IMR-90 (cell line): ENCODE data around the gene DEAF1. TPM values are rescaled to one million over a fixed set of nuclear protein-coding genes. Genes with fewer than 3 reads are reported as not detected.

ENCODE experiments used
- ATAC-seq: fragments of 200-7000 bp; cut with Tn5 transposase; 2 replicates; pipeline ENCODE4 v1.9.1; 2020; ENCODE audit warnings: low read depth, mild to moderate bottlenecking, moderate library complexity
- BruUV-seq: library from RNA; stranded (reverse); fragments of 400-500 nt; replicated peaks from 2 replicates; lab custom pipeline; 2021; lab: Mats Ljungman, UMichigan
- CTCF ChIA-PET: fragments of 300-600 bp; formaldehyde crosslinking; extraction: SDS; loops from one replicate; lab custom pipeline; 2021; ENCODE audit warnings: antibody characterized with exemption; lab: Yijun Ruan, JAX
- POLR2A ChIA-PET: fragments of 300-600 bp; sonication (Branson Sonifier 250); formaldehyde crosslinking; loops from one replicate; lab custom pipeline; 2022; ENCODE audit warnings: antibody characterized with exemption; ENCODE audit not compliant: unreplicated experiment; lab: Charles Lee
- DNase-seq: peaks from one replicate; pipeline ENCODE4 v3.0.0; 2013
- H2AFZ ChIP-seq: replicated peaks from 2 replicates; pipeline ENCODE3; 2013; ENCODE audit warnings: low read length, mild to moderate bottlenecking; ENCODE audit not compliant: poor library complexity
- H2AK5ac ChIP-seq: 2 replicates; pipeline ENCODE4 v1.6.1; 2013; ENCODE audit warnings: low read depth, low read length, inconsistent platforms
- H2AK9ac ChIP-seq: replicated peaks from 2 replicates; pipeline ENCODE3; 2013; ENCODE audit warnings: mild to moderate bottlenecking, low read depth, low read length, moderate library complexity; ENCODE audit not compliant: poor library complexity
- H2BK120ac ChIP-seq: 2 replicates; pipeline ENCODE4 v1.6.1; 2013; ENCODE audit warnings: low read depth, low read length, inconsistent platforms
- H2BK15ac ChIP-seq: 3 replicates; pipeline ENCODE4 v1.6.1; 2013; ENCODE audit warnings: low read depth, low read length, inconsistent platforms
- H2BK20ac ChIP-seq: 2 replicates; pipeline ENCODE4 v1.6.1; 2013; ENCODE audit warnings: low read depth, mild to moderate bottlenecking, inconsistent platforms, low read length, moderate library complexity
- H2BK5ac ChIP-seq: 2 replicates; pipeline ENCODE4 v1.6.1; 2013; ENCODE audit warnings: mild to moderate bottlenecking, low read depth, low read length, inconsistent platforms; ENCODE audit not compliant: poor library complexity, severe bottlenecking
- H3K14ac ChIP-seq: replicated peaks from 2 replicates; pipeline ENCODE4 v1.6.1; 2013; ENCODE audit warnings: low read depth, low read length, inconsistent platforms
- H3K18ac ChIP-seq: 2 replicates; pipeline ENCODE4 v1.6.1; 2013; ENCODE audit warnings: low read depth, low read length, control low read depth
- H3K23ac ChIP-seq: 2 replicates; pipeline ENCODE4 v1.6.1; 2013; ENCODE audit warnings: low read depth, low read length, inconsistent platforms
- H3K27ac ChIP-seq: 2 replicates; pipeline ENCODE4 v1.5.1; 2013; ENCODE audit warnings: mild to moderate bottlenecking, control low read depth, low read length; ENCODE audit not compliant: insufficient read depth
- H3K27me3 ChIP-seq: 2 replicates; pipeline ENCODE4 v1.6.1; 2013; ENCODE audit warnings: low read length; ENCODE audit not compliant: control insufficient read depth, insufficient read depth
- H3K36me3 ChIP-seq: 2 replicates; pipeline ENCODE4 v1.6.1; 2013; ENCODE audit warnings: low read length, mixed read lengths; ENCODE audit not compliant: control insufficient read depth, insufficient read depth
- H3K4ac ChIP-seq: 2 replicates; pipeline ENCODE4 v1.6.1; 2013; ENCODE audit warnings: low read depth, low read length, inconsistent platforms
- H3K4me1 ChIP-seq: 2 replicates; pipeline ENCODE4 v1.6.1; 2013; ENCODE audit warnings: low read length, mixed read lengths; ENCODE audit not compliant: control insufficient read depth, insufficient read depth
- H3K4me2 ChIP-seq: 2 replicates; pipeline ENCODE4 v1.6.1; 2013; ENCODE audit warnings: low read depth, mild to moderate bottlenecking, control low read depth, low read length, moderate library complexity
- H3K4me3 ChIP-seq: 2 replicates; pipeline ENCODE4 v1.5.1; 2013; ENCODE audit warnings: low read depth, mild to moderate bottlenecking, control low read depth, low read length, moderate library complexity; ENCODE audit not compliant: insufficient read depth
- H3K56ac ChIP-seq: 2 replicates; pipeline ENCODE4 v1.6.1; 2013; ENCODE audit warnings: low read length, inconsistent platforms; ENCODE audit not compliant: insufficient read depth; ENCODE audit errors: extremely low read depth
- H3K79me1 ChIP-seq, 2 experiments: 2 replicates each; pipeline ENCODE4 v1.6.1; 2013; ENCODE audit warnings: low read length in 2 of 2, inconsistent platforms in 1 of 2, low read depth in 1 of 2
- H3K9ac ChIP-seq: 2 replicates; pipeline ENCODE4 v1.6.1; 2013; ENCODE audit warnings: low read depth, low read length, control low read depth
- H3K9me1 ChIP-seq: 2 replicates; pipeline ENCODE4 v1.6.1; 2013; ENCODE audit warnings: low read length, inconsistent platforms; ENCODE audit not compliant: insufficient read depth
- H3K9me3 ChIP-seq: 2 replicates; pipeline ENCODE4 v1.6.1; 2013; ENCODE audit warnings: low read length; ENCODE audit not compliant: control insufficient read depth, insufficient read depth
- H4K20me1 ChIP-seq: 2 replicates; pipeline ENCODE4 v1.6.1; 2013; ENCODE audit warnings: low read length, inconsistent platforms; ENCODE audit not compliant: insufficient read depth
- H4K5ac ChIP-seq: 2 replicates; pipeline ENCODE4 v1.6.1; 2013; ENCODE audit warnings: mild to moderate bottlenecking, low read depth, low read length, control low read depth
- H4K8ac ChIP-seq, 2 experiments: 2 replicates each; pipeline ENCODE4 v1.6.1; 2013; ENCODE audit warnings: low read depth in 2 of 2, low read length in 2 of 2, control low read depth in 1 of 2, inconsistent platforms in 1 of 2
- H4K91ac ChIP-seq: 2 replicates; pipeline ENCODE4 v1.6.1; 2013; ENCODE audit warnings: low read depth, low read length, inconsistent platforms; ENCODE audit not compliant: insufficient read depth
- BHLHE40 ChIP-seq: fragments of 150-350 bp; IDR thresholded peaks from 2 replicates; pipeline ENCODE4 v1.6.1; 2016; ENCODE audit warnings: mild to moderate bottlenecking, low read depth, low read length
- CHD1 ChIP-seq: IDR thresholded peaks from 2 replicates; pipeline ENCODE4 v1.6.1; 2012; ENCODE audit warnings: low read depth, low read length, improper control_type of control experiment
- ELK1 ChIP-seq: fragments of 150-350 bp; IDR thresholded peaks from 2 replicates; pipeline ENCODE4 v1.6.1; 2016; ENCODE audit warnings: low read depth, mild to moderate bottlenecking, low read length, moderate library complexity, borderline replicate concordance
- FOS ChIP-seq: fragments of 150-350 bp; IDR thresholded peaks from 2 replicates; pipeline ENCODE4 v1.6.1; 2016; ENCODE audit warnings: low read depth, low read length
- MAZ ChIP-seq: IDR thresholded peaks from 2 replicates; pipeline ENCODE4 v1.6.1; 2012; ENCODE audit warnings: low read depth, mild to moderate bottlenecking, low read length, improper control_type of control experiment, moderate library complexity, borderline replicate concordance
- NFE2L2 ChIP-seq: fragments of 150-350 bp; IDR thresholded peaks from 2 replicates; pipeline ENCODE4 v1.6.1; 2016; ENCODE audit warnings: low read depth, mild to moderate bottlenecking, low read length
- POLR2A ChIP-seq: IDR thresholded peaks from 2 replicates; pipeline ENCODE4 v1.6.1; 2012; ENCODE audit warnings: mild to moderate bottlenecking, low read depth, low read length
- RAD21 ChIP-seq: IDR thresholded peaks from 2 replicates; pipeline ENCODE4 v1.6.1; 2012; ENCODE audit warnings: low read length, improper control_type of control experiment
- SMC3 ChIP-seq: fragments of 150-350 bp; IDR thresholded peaks from 2 replicates; pipeline ENCODE4 v1.6.1; 2016; ENCODE audit warnings: low read depth, mild to moderate bottlenecking, antibody characterized with exemption, low read length, moderate library complexity
- USF2 ChIP-seq: fragments of 150-350 bp; IDR thresholded peaks from 2 replicates; pipeline ENCODE4 v1.6.1; 2017; ENCODE audit warnings: mild to moderate bottlenecking, antibody characterized with exemption, low read length, low read depth
- WGBS, 2 experiments: methylation state at CpG; one replicate each; pipeline versions ENCODE4 v1.1.5 to v1.1.7; 2013; ENCODE audit warnings: missing lambda C conversion rate in 2 of 2; ENCODE audit not compliant: insufficient read length in 1 of 2; ENCODE audit errors: extremely low coverage in 2 of 2; 5-methylcytosine and 5-hydroxymethylcytosine counted together
- dilution Hi-C: fragments of 300-500 bp; cut with HindIII; formaldehyde crosslinking; loops from one replicate; pipeline ENCODE4 v1.14.3; 2018; ENCODE audit warnings: low sequenced_read_pairs; ENCODE audit not compliant: unreplicated experiment
- in situ Hi-C: fragments of 300-500 bp; cut with MboI; formaldehyde crosslinking; loops from 3 replicates; pipeline ENCODE4 v1.14.3; 2019; ENCODE audit warnings: low sequenced_read_pairs, inconsistent platforms, mixed read lengths
- intact Hi-C: fragments of 100-400 bp; cut with micrococcal nuclease; formaldehyde crosslinking; loops from 2 replicates; pipeline ENCODE4 v1.10.0; 2022
- polyA plus RNA-seq, 3 experiments: library from polyadenylated mRNA; depleted of rRNA; stranded (reverse); fragments of >200 nt; gene quantifications; 2 replicates each; pipeline ENCODE4 v1.2.3, GENCODE V29; 2012; ENCODE audit warnings: low replicate concordance in 1 of 3
- total RNA-seq: library from RNA; depleted of rRNA; stranded (reverse); fragments of >200 nt; gene quantifications from 2 replicates; pipeline ENCODE4 v1.2.3, GENCODE V29; 2012

DEAF1 gene
- total and polyA plus RNA-seq, 2 of the 4 experiments (the other 2 are of a cell fraction): 22.9 to 31.6 TPM

GRCh38 chr11:608791-609251 lies 86.2 kb downstream of the DEAF1 start:
- no peak for DNase-seq
- Histone ChIP-seq H3K56ac (no peak overlapping the region), H3K79me1 (peaks cover 0 to 20% of the 10 kb centered on the region in 2 experiments; a peak in 2 of 4 replicates), H3K9me3 (no peaks in the 10 kb centered on the region), H3K4me3 (no peak overlapping the region), H3K4me2 (no peak overlapping the region), H2AK5ac (no peak overlapping the region), H3K4ac (no peak overlapping the region), H3K36me3 (peaks cover 90% of the 10 kb centered on the region), H2AK9ac (no peak overlapping the region), H3K27ac (no peak overlapping the region), H2BK20ac (no peak overlapping the region), H2BK5ac (no peak overlapping the region), H2AFZ (no peak overlapping the region), H4K20me1 (peaks cover 25% of the 10 kb centered on the region), H3K9me1 (no peaks in the 10 kb centered on the region), H2BK120ac (no peak overlapping the region), H4K8ac (no peak overlapping the region), H3K23ac (no peak overlapping the region), H3K27me3 (no peaks in the 10 kb centered on the region), H3K4me1 (no peaks in the 10 kb centered on the region), H4K91ac (no peak overlapping the region), H3K18ac (no peak overlapping the region), H4K5ac (no peak overlapping the region), H3K14ac (no peak overlapping the region), H2BK15ac (no peak overlapping the region), H3K9ac (no peak overlapping the region)
- POLR2A ChIA-PET: no interaction called here
- 96% methylated on average over 5 of the region's 28 CpGs; no CpG with 5 or more reads in 1 of the 2 experiments for WGBS, 2 experiments
- dilution Hi-C loops: no loop called here
- no peak for TF ChIP-seq SMC3
- no peak for TF ChIP-seq NFE2L2
- TF ChIP-seq CHD1: no peak
- TF ChIP-seq FOS: no peak
- TF ChIP-seq POLR2A: no peak
- TF ChIP-seq ELK1: no peak
- no peak for TF ChIP-seq BHLHE40
- TF ChIP-seq USF2: no peak
- no peak for TF ChIP-seq RAD21
- no peak for TF ChIP-seq MAZ
- in situ Hi-C loops: no loop called here
- CTCF ChIA-PET: no interaction called here
- no peak for ATAC-seq
- no TSS peak for BruUV-seq
- intact Hi-C loops: no loop called here
